K562 (cell line): ENCODE results near the gene METTL8. TPM values are rescaled to one million over a fixed set of nuclear protein-coding genes. Genes with fewer than 3 reads are reported as not detected.

Experiments used
- ATAC-seq: fragments of 200-7000 bp; cut with Tn5 transposase; 3 replicates; pipeline ENCODE4 v1.9.1; 2020; ENCODE audit warnings: moderate library complexity
- BruUV-seq: library from RNA; stranded (reverse); fragments of 400-500 nt; replicated peaks from 2 replicates; lab custom pipeline; 2021; lab: Mats Ljungman, UMichigan
- CTCF ChIA-PET: fragments of 300-600 bp; formaldehyde crosslinking; extraction: SDS; loops from one replicate; lab custom pipeline; 2021; ENCODE audit warnings: low intra/inter-chr PET ratio; lab: Yijun Ruan, JAX
- POLR2A ChIA-PET: fragments of 300-600, 350-650 bp; sonication (Branson Sonifier 250); formaldehyde crosslinking; extraction: SDS; loops from one replicate; lab custom pipeline; 2021; ENCODE audit warnings: antibody characterized with exemption, inconsistent platforms; lab: Yijun Ruan, JAX
- DNase-seq, 4 experiments: peaks; one replicate each; pipeline versions ENCODE4 v3.0.0 to v3.0.0-alpha.2; 2011 to 2018; ENCODE audit warnings: low spot score in 3 of 4, mixed read lengths in 3 of 4; ENCODE audit errors: extremely low read depth in 1 of 4
- FAIRE-seq: peaks from 2 replicates; lab custom pipeline; 2011; peaks lifted over from hg19 to GRCh38; lab: Jason Lieb, UNC
- H2AFZ ChIP-seq: 2 replicates; pipeline ENCODE4 v1.6.0; 2011; ENCODE audit warnings: low read depth, low read length, control low read depth, inconsistent platforms
- H3K27ac ChIP-seq: fragments of 200-600 bp; 3 replicates; pipeline ENCODE4 v1.8.0; 2011; ENCODE audit warnings: low read depth, mild to moderate bottlenecking, control low read depth, inconsistent platforms, low read length, moderate library complexity, mixed read lengths; ENCODE audit errors: extremely low read depth
- H3K27me3 ChIP-seq, 2 experiments: fragments of 300-600 bp in 1 of 2; 2 replicates in 1 of 2; 3 replicates in 1 of 2; pipeline versions ENCODE4 v1.6.0 to v1.8.0; 2011; ENCODE audit warnings: inconsistent platforms in 2 of 2, low read length in 2 of 2, mild to moderate bottlenecking in 1 of 2, mixed read lengths in 1 of 2, moderate library complexity in 1 of 2; ENCODE audit not compliant: control insufficient read depth in 2 of 2, insufficient read depth in 2 of 2
- H3K36me3 ChIP-seq: fragments of 300-600 bp; 3 replicates; pipeline ENCODE4 v1.8.0; 2011; ENCODE audit warnings: mild to moderate bottlenecking, low read length, inconsistent platforms; ENCODE audit not compliant: control insufficient read depth, insufficient read depth
- H3K4me1 ChIP-seq, 2 experiments: fragments of 200-600 bp in 1 of 2; replicated peaks in 1 of 2; 2 replicates in 1 of 2; 3 replicates in 1 of 2; pipeline versions ENCODE4 v1.5.1 to v1.8.0; 2011; ENCODE audit warnings: inconsistent platforms in 2 of 2, low read length in 2 of 2, mild to moderate bottlenecking in 1 of 2, mixed read lengths in 1 of 2, moderate library complexity in 1 of 2; ENCODE audit not compliant: control insufficient read depth in 2 of 2, insufficient read depth in 2 of 2
- H3K4me2 ChIP-seq: 2 replicates; pipeline ENCODE4 v1.6.1; 2011; ENCODE audit warnings: low read length, control low read depth, inconsistent platforms, mixed read lengths; ENCODE audit not compliant: insufficient read depth
- H3K4me3 ChIP-seq: fragments of 200-600 bp; sonication (generic), shearing (Covaris generic); 2 replicates; pipeline ENCODE4 v1.5.1; 2016; ENCODE audit warnings: control low read depth, inconsistent platforms
- H3K79me2 ChIP-seq: fragments of 200-600 bp; 3 replicates; pipeline ENCODE4 v1.8.0; 2011; ENCODE audit warnings: low read length, inconsistent platforms; ENCODE audit not compliant: control insufficient read depth, insufficient read depth
- H3K9ac ChIP-seq, 2 experiments: 2 replicates each; pipeline versions ENCODE4 v1.6.0 to v1.6.1; 2011; ENCODE audit warnings: low read depth in 2 of 2, low read length in 2 of 2, control low read depth in 1 of 2, inconsistent platforms in 1 of 2, mild to moderate bottlenecking in 1 of 2, mixed read lengths in 1 of 2; ENCODE audit not compliant: insufficient read depth in 1 of 2
- H3K9me1 ChIP-seq: one replicate; pipeline ENCODE4 v1.6.0; 2011; ENCODE audit warnings: inconsistent platforms, mild to moderate bottlenecking, low read length, moderate library complexity; ENCODE audit not compliant: control insufficient read depth, insufficient read depth
- H3K9me3 ChIP-seq: replicated peaks from 2 replicates; pipeline ENCODE4 v1.5.1; 2011; ENCODE audit warnings: low read depth, low read length, inconsistent platforms; ENCODE audit not compliant: control insufficient read depth, insufficient read depth
- H4K20me1 ChIP-seq: replicated peaks from 2 replicates; pipeline ENCODE4 v1.6.1; 2011; ENCODE audit warnings: low read length, inconsistent platforms, mixed read lengths; ENCODE audit not compliant: control insufficient read depth, insufficient read depth
- CHD2 ChIP-seq: IDR thresholded peaks from 2 replicates; pipeline ENCODE4 v1.6.1; 2011; ENCODE audit warnings: low read depth, low read length
- ELF1 ChIP-seq: fragments of 200-800 bp; sonication (Bioruptor generic); IDR thresholded peaks from 2 replicates; pipeline ENCODE4 v1.6.1; 2016; ENCODE audit warnings: missing genetic modification characterization, missing compliant biosample characterization
- ESRRA ChIP-seq: fragments of 450-650 bp; IDR thresholded peaks from 2 replicates; pipeline ENCODE4 v1.6.1; 2014; ENCODE audit warnings: low read depth, mild to moderate bottlenecking, moderate library complexity, borderline replicate concordance
- HLTF ChIP-seq: fragments of 450-650 bp; IDR thresholded peaks from 2 replicates; pipeline ENCODE4 v1.6.1; 2016
- HNRNPLL ChIP-seq: fragments of 200-400 bp; formaldehyde crosslinking; IDR thresholded peaks from 2 replicates; pipeline ENCODE4 v1.6.1; 2017; ENCODE audit warnings: low read length, low read depth, mild to moderate bottlenecking; ENCODE audit not compliant: poor library complexity, severe bottlenecking
- ID3 ChIP-seq, 2 experiments: fragments of 250-450 bp in 1 of 2; fragments of 450-650 bp in 1 of 2; sonication (Bioruptor Pico) in 1 of 2; IDR thresholded peaks; 2 replicates each; pipeline versions ENCODE4 v1.6.1 to v1.8.0; 2016 to 2021; ENCODE audit warnings: mild to moderate bottlenecking in 2 of 2, moderate library complexity in 2 of 2, missing compliant biosample characterization in 1 of 2, missing genetic modification characterization in 1 of 2
- LARP7 ChIP-seq: fragments of 450-650 bp; IDR thresholded peaks from 2 replicates; pipeline ENCODE4 v1.6.1; 2016
- PATZ1 ChIP-seq: fragments of 250-450 bp; sonication (Bioruptor Pico); IDR thresholded peaks from 2 replicates; pipeline ENCODE4 v1.5.0; 2020; ENCODE audit warnings: mild to moderate bottlenecking, borderline replicate concordance
- PRMT5 ChIP-seq: sonication (generic); formaldehyde crosslinking; IDR thresholded peaks from 2 replicates; pipeline ENCODE4 v1.5.0; 2020; ENCODE audit warnings: missing genetic modification reagents
- RAD21 ChIP-seq, 2 experiments: fragments of 250-450 bp in 1 of 2; fragments of 450-650 bp in 1 of 2; sonication (Bioruptor Pico) in 1 of 2; formaldehyde crosslinking in 1 of 2; IDR thresholded peaks in 1 of 2; conservative IDR thresholded peaks in 1 of 2; 2 replicates each; pipeline versions ENCODE4 v1.4.0 to v1.8.0; 2020 to 2022; ENCODE audit warnings: mild to moderate bottlenecking in 2 of 2, moderate library complexity in 1 of 2
- RB1 ChIP-seq: fragments of 450-650 bp; IDR thresholded peaks from 2 replicates; pipeline ENCODE4 v1.6.1; 2017; ENCODE audit warnings: low read depth, mild to moderate bottlenecking
- SMARCB1 ChIP-seq: IDR thresholded peaks from 2 replicates; pipeline ENCODE4 v1.6.1; 2011; ENCODE audit warnings: improper control_type of control experiment, low read depth; ENCODE audit not compliant: insufficient read length
- THAP7 ChIP-seq: fragments of 250-450 bp; sonication (Bioruptor Pico); IDR thresholded peaks from 2 replicates; pipeline ENCODE4 v1.5.0; 2021
- USF1 ChIP-seq: sonication (generic); formaldehyde crosslinking; IDR thresholded peaks from 2 replicates; pipeline ENCODE4 v1.9.0; 2022; ENCODE audit warnings: mild to moderate bottlenecking, missing genetic modification reagents
- ZNF518B ChIP-seq: fragments of 250-450 bp; sonication (Bioruptor Pico); IDR thresholded peaks from 2 replicates; pipeline ENCODE4 v1.5.0; 2021; ENCODE audit warnings: mild to moderate bottlenecking, moderate library complexity
- in situ Hi-C: fragments of 300-500 bp; cut with MboI; formaldehyde crosslinking; loops from 4 replicates; pipeline ENCODE4 v1.15.0; 2018; ENCODE audit warnings: inconsistent platforms, mixed read lengths
- intact Hi-C: fragments of 100-400 bp; cut with micrococcal nuclease; formaldehyde crosslinking; loops from 2 replicates; pipeline ENCODE4 v1.14.2; 2022
- polyA plus RNA-seq, 8 experiments: library from polyadenylated mRNA; depleted of rRNA in 4 of 8; stranded (reverse) in 5 of 8; unstranded in 3 of 8; fragments of >200 nt; fragmentation: Nextera tagmentation in 2 of 8; fragmentation: Illumina TruSeq in 1 of 8; extraction: Ambion mirVana in 2 of 8; extraction: Trizol in 1 of 8; gene quantifications; 2 replicates each; pipeline versions ENCODE4 v1.2.1 to v1.2.3, GENCODE V29; 2011 to 2014; ENCODE audit warnings: inconsistent platforms in 1 of 8, missing spikeins in 1 of 8
- total RNA-seq, 7 experiments: library from RNA; depleted of rRNA in 6 of 7; stranded (reverse); fragments of >200 nt in 6 of 7; fragmentation: Illumina TruSeq in 2 of 7; extraction: Trizol in 2 of 7; gene quantifications; 2 replicates each; pipeline versions ENCODE4 v1.2.1 to v1.2.3, GENCODE V29; 2011 to 2021; ENCODE audit warnings: low replicate concordance in 1 of 7

The METTL8 gene
- total and polyA plus RNA-seq, 9 of the 15 experiments (the other 6 are each of a cell fraction or from before 2014, with no cell fraction given): 12.9 to 52.6 (median 33.7) TPM

DNA sequence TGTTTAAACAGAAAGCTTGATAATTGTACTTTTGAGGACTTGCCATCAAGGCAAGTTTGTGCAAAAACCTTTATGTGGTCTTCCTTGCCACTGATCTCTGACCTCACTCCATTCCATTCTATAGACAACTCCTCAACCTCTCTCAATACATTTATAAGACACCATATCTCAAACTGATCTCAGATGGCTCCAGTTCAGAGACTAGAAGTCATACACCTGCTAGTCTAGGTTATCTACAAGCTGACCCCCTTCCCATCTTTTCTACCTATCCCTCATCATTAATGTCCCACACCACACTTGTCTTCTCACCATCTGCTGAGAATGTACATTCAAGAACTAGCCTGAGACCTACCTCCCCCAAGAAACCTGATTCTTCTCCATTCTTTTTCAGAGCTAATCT, 113.1 kb downstream of the METTL8 start:
- in situ Hi-C loops (no loop called here), intact Hi-C loops (no loop called here)
- H3K27me3 ChIP-seq: no peaks in the 10 kb centered on the region
- no peaks in the 10 kb centered on the region for H3K79me2 ChIP-seq
- H3K27ac ChIP-seq: no peak overlapping the region
- H3K36me3 ChIP-seq: peaks cover 25% of the 10 kb centered on the region; the same call in 1 of the 3 replicates
- TF ChIP-seq ESRRA (no peak), ID3 (CRISPR knock-in tag; IDR thresholded peaks at IDR 0.05) (no peak), ID3 (tag; IDR thresholded peaks at IDR 0.05) (no peak), CHD2 (no peak), RAD21 (CRISPR knock-in tag; conservative IDR thresholded peaks at IDR 0.05 in 1 of 2, IDR thresholded peaks at IDR 0.05 in 1 of 2) (no peak), HLTF (no peak), THAP7 (no peak), ELF1 (tag) (no peak), RB1 (no peak), USF1 (CRISPR knock-in tag) (no peak), SMARCB1 (no peak), LARP7 (no peak), ZNF518B (no peak), PATZ1 (no peak), HNRNPLL (no peak), PRMT5 (no peak)
- H3K9ac ChIP-seq: no peak overlapping the region
- no peak overlapping the region for H3K4me3 ChIP-seq
- H3K9me3 ChIP-seq: no peaks in the 10 kb centered on the region
- no peak for ATAC-seq
- H2AFZ ChIP-seq: no peak overlapping the region
- no peak for FAIRE-seq
- BruUV-seq: no TSS peak
- H3K4me1 ChIP-seq: 0 out of 5 replicates have a peak, but pooled peaks cover 0 to 2% of the 10 kb centered on the region in 2 experiments
- ChIA-PET CTCF (no interaction called here), POLR2A (interaction anchor here (0.6 to 1.5 kb wide), 4 partner anchors 11 to 113 kb away, joined by 3 to 4 read pairs (median 4); partner anchors contain the start of genes DCAF17 and METTL8)
- no peaks in the 10 kb centered on the region for H4K20me1 ChIP-seq
- no peak overlapping the region for H3K4me2 ChIP-seq
- no peaks in the 10 kb centered on the region for H3K9me1 ChIP-seq
- no peak for DNase-seq
